ENCODE data around the gene TEX2.

DNA sequence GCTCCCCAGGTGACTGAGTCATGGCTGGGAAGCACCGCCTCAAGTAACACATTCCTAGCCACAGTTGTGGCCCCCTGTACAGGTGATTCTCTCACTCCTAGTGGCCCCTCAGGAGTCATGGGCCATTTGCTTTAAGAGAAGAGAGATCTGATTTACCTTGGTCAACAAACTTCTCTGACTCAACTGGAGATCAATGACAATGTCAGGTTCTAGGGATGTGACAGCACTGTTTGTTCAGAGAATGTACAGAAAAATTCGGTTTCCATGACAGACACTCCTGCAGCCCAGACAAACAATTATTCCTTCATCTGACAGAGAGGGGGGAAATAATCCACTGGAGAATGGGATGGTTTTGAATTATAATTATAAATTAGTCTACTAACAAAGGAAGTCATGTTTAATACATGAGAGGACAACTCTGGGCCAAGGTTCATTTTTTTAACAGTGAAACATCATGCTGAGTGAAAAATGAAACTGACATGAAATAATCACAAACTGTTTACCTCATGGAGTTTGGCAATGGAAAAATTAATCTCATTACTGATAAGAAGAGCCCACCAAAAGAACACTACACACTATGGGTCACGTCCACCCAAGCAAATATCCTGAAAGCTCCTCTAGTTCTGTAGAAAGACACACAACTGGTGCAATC is 142.8 kb downstream of the TEX2 start:
- TF ChIP-seq EZH2 (IDR thresholded peaks at IDR 0.05; ENCODE audit: borderline replicate concordance): no peak
- TF ChIP-seq, protein P1, sequence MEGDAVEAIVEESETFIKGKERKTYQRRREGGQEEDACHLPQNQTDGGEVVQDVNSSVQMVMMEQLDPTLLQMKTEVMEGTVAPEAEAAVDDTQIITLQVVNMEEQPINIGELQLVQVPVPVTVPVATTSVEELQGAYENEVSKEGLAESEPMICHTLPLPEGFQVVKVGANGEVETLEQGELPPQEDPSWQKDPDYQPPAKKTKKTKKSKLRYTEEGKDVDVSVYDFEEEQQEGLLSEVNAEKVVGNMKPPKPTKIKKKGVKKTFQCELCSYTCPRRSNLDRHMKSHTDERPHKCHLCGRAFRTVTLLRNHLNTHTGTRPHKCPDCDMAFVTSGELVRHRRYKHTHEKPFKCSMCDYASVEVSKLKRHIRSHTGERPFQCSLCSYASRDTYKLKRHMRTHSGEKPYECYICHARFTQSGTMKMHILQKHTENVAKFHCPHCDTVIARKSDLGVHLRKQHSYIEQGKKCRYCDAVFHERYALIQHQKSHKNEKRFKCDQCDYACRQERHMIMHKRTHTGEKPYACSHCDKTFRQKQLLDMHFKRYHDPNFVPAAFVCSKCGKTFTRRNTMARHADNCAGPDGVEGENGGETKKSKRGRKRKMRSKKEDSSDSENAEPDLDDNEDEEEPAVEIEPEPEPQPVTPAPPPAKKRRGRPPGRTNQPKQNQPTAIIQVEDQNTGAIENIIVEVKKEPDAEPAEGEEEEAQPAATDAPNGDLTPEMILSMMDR (IDR thresholded peaks at IDR 0.05; ENCODE audit: poor library complexity): no peak
